Thyroid gland (tissue), 4 donors: ENCODE measurements around the gene LGR6.

Source experiments
- CTCF ChIP-seq, 6 experiments: fragments of 200-600 bp in 3 of 6; fragments of 450-650 bp in 3 of 6; sonication (generic) in 3 of 6; IDR thresholded peaks; one replicate each; pipeline ENCODE4 v1.5.1; 2016 to 2019; ENCODE audit warnings: antibody characterized with exemption in 6 of 6, mild to moderate bottlenecking in 2 of 6, inconsistent platforms in 1 of 6, moderate library complexity in 1 of 6
- POLR2A ChIP-seq, 2 donors: fragments of 450-650 bp; IDR thresholded peaks; one replicate each; pipeline ENCODE4 v1.6.1; 2017; ENCODE audit warnings: antibody characterized with exemption in 2 of 2, mild to moderate bottlenecking in 2 of 2, moderate library complexity in 1 of 2

- TF ChIP-seq CTCF (IDR thresholded peaks at IDR 0.05) (no peak), POLR2A (IDR thresholded peaks at IDR 0.05) (no peak)
These were observed 47.4 kb downstream of the LGR6 start for GRCh38 chr1:202240956-202241355.
